ENCODE measurements around the gene KRR1. TPM values are rescaled to one million over a fixed set of nuclear protein-coding genes. Genes with fewer than 3 reads are reported as not detected.
"Not testable (repeated sequence)": the region's sequence is repeated elsewhere in the genome, so short reads cannot be mapped to it uniquely, and the experiment has no call there.

Gene KRR1
- total and polyA plus RNA-seq, 4 donors: 3.8 to 42.5 (median 28.2) TPM

- intact Hi-C loops (cut with DNase I): no loop called here
- Histone ChIP-seq H3K4me3 (ENCODE audit: low read length in 2 of 2) (no peak overlapping the region), H3K27me3 (ENCODE audit: control insufficient read depth in 1 of 2, insufficient read depth in 2 of 2, low read length in 1 of 2) (no peaks in the 10 kb centered on the region), H3K9me3 (ENCODE audit: control insufficient read depth, low read length) (no peaks in the 10 kb centered on the region), H3K27ac (ENCODE audit: low read depth in 1 of 2, low read length in 2 of 2) (no peak overlapping the region), H3K4me1 (ENCODE audit: control insufficient read depth in 1 of 2, insufficient read depth in 2 of 2, low read length in 2 of 2) (no peaks in the 10 kb centered on the region), H3K36me3 (ENCODE audit: control insufficient read depth in 1 of 2, insufficient read depth in 2 of 2, low read length in 1 of 2) (no peaks in the 10 kb centered on the region)
- 78 to 81% methylated on average over 3 of the region's 3 CpGs for WGBS, 2 donors
- no peak for ATAC-seq (ENCODE audit: low FRiP score)
- DNase-seq: no peak
Observed at GRCh38 chr12:75452675-75453330, 58.6 kb downstream of the KRR1 start.

GRCh38 chr12:75447691-75448393, 63.6 kb downstream of the KRR1 start:
- H3K4me1 ChIP-seq (ENCODE audit: control insufficient read depth in 1 of 2, insufficient read depth in 2 of 2, low read length in 2 of 2): no peaks in the 10 kb centered on the region
- no peaks in the 10 kb centered on the region for H3K36me3 ChIP-seq (ENCODE audit: control insufficient read depth in 1 of 2, insufficient read depth in 2 of 2, low read length in 1 of 2)
- WGBS, 2 donors: 68 to 75% methylated on average over 4 of the region's 4 CpGs
- no peaks in the 10 kb centered on the region for H3K27me3 ChIP-seq (ENCODE audit: control insufficient read depth in 1 of 2, insufficient read depth in 2 of 2, low read length in 1 of 2)
- H3K27ac ChIP-seq (ENCODE audit: low read depth in 1 of 2, low read length in 2 of 2): no peak overlapping the region
- ATAC-seq (ENCODE audit: low FRiP score) (no peak), DNase-seq (no peak)
- no peaks in the 10 kb centered on the region for H3K9me3 ChIP-seq (ENCODE audit: control insufficient read depth, low read length)
- H3K4me3 ChIP-seq (ENCODE audit: low read length in 2 of 2): no peak overlapping the region
- intact Hi-C loops (cut with DNase I): loop anchor here in 1 of 2 donors (2.0 kb wide), 1 partner anchor 31 kb away; no protein-coding TSS in a partner anchor

GRCh38 chr12:75446857-75447256, 64.6 kb downstream of the KRR1 start:
- no peaks in the 10 kb centered on the region for H3K27me3 ChIP-seq (ENCODE audit: control insufficient read depth in 1 of 2, insufficient read depth in 2 of 2, low read length in 1 of 2)
- H3K4me1 ChIP-seq (ENCODE audit: control insufficient read depth in 1 of 2, insufficient read depth in 2 of 2, low read length in 2 of 2): no peaks in the 10 kb centered on the region
- no peak overlapping the region for H3K27ac ChIP-seq (ENCODE audit: low read depth in 1 of 2, low read length in 2 of 2)
- no peak for ATAC-seq (ENCODE audit: low FRiP score)
- intact Hi-C loops (cut with DNase I): no loop called here
- DNase-seq: no peak
- H3K4me3 ChIP-seq (ENCODE audit: low read length in 2 of 2): no peak overlapping the region
- no peaks in the 10 kb centered on the region for H3K36me3 ChIP-seq (ENCODE audit: control insufficient read depth in 1 of 2, insufficient read depth in 2 of 2, low read length in 1 of 2)
- no peaks in the 10 kb centered on the region for H3K9me3 ChIP-seq (ENCODE audit: control insufficient read depth, low read length)

- ATAC-seq (ENCODE audit: low FRiP score); H3K36me3 ChIP-seq (ENCODE audit: control insufficient read depth in 1 of 2, insufficient read depth in 2 of 2, low read length in 1 of 2); H3K27ac ChIP-seq (ENCODE audit: low read depth in 1 of 2, low read length in 2 of 2); H3K27me3 ChIP-seq (ENCODE audit: control insufficient read depth in 1 of 2, insufficient read depth in 2 of 2, low read length in 1 of 2); H3K4me1 ChIP-seq (ENCODE audit: control insufficient read depth in 1 of 2, insufficient read depth in 2 of 2, low read length in 2 of 2); H3K4me3 ChIP-seq (ENCODE audit: low read length in 2 of 2); DNase-seq; intact Hi-C loops (cut with DNase I); H3K9me3 ChIP-seq (ENCODE audit: control insufficient read depth, low read length): not testable (repeated sequence)
- WGBS, 2 donors: 56 to 61% methylated on average over 7 of the region's 7 CpGs
Observed at GRCh38 chr12:75445137-75445507, 66.3 kb downstream of the KRR1 start.

GRCh38 chr12:75444429-75445136, 66.8 kb downstream of the KRR1 start:
- Histone ChIP-seq H3K9me3 (ENCODE audit: control insufficient read depth, low read length) (no peaks in the 10 kb centered on the region), H3K27ac (ENCODE audit: low read depth in 1 of 2, low read length in 2 of 2) (no peak overlapping the region), H3K36me3 (ENCODE audit: control insufficient read depth in 1 of 2, insufficient read depth in 2 of 2, low read length in 1 of 2) (no peaks in the 10 kb centered on the region), H3K4me1 (ENCODE audit: control insufficient read depth in 1 of 2, insufficient read depth in 2 of 2, low read length in 2 of 2) (no peaks in the 10 kb centered on the region), H3K4me3 (ENCODE audit: low read length in 2 of 2) (no peak overlapping the region), H3K27me3 (ENCODE audit: control insufficient read depth in 1 of 2, insufficient read depth in 2 of 2, low read length in 1 of 2) (no peaks in the 10 kb centered on the region)
- 76 to 81% methylated on average over 6 of the region's 6 CpGs for WGBS, 2 donors
- intact Hi-C loops (cut with DNase I): no loop called here
- DNase-seq: no peak
- ATAC-seq (ENCODE audit: low FRiP score): no peak

- intact Hi-C loops (cut with DNase I): no loop called here
- H3K4me1 ChIP-seq (ENCODE audit: control insufficient read depth in 1 of 2, insufficient read depth in 2 of 2, low read length in 2 of 2): no peaks in the 10 kb centered on the region
- H3K36me3 ChIP-seq (ENCODE audit: control insufficient read depth in 1 of 2, insufficient read depth in 2 of 2, low read length in 1 of 2): no peaks in the 10 kb centered on the region
- WGBS, 2 donors: 56 to 61% methylated on average over 3 of the region's 3 CpGs
- no peak for ATAC-seq (ENCODE audit: low FRiP score)
- DNase-seq: no peak
- H3K27me3 ChIP-seq (ENCODE audit: control insufficient read depth in 1 of 2, insufficient read depth in 2 of 2, low read length in 1 of 2): no peaks in the 10 kb centered on the region
- H3K27ac ChIP-seq (ENCODE audit: low read depth in 1 of 2, low read length in 2 of 2): no peak overlapping the region
- no peaks in the 10 kb centered on the region for H3K9me3 ChIP-seq (ENCODE audit: control insufficient read depth, low read length)
- H3K4me3 ChIP-seq (ENCODE audit: low read length in 2 of 2): no peak overlapping the region
Observed at GRCh38 chr12:75443709-75444108, 67.7 kb downstream of the KRR1 start.

GRCh38 chr12:75442454-75442853, 69.0 kb downstream of the KRR1 start:
- H3K27ac ChIP-seq (ENCODE audit: low read depth in 1 of 2, low read length in 2 of 2); H3K4me3 ChIP-seq (ENCODE audit: low read length in 2 of 2); ATAC-seq (ENCODE audit: low FRiP score); H3K4me1 ChIP-seq (ENCODE audit: control insufficient read depth in 1 of 2, insufficient read depth in 2 of 2, low read length in 2 of 2); DNase-seq; H3K9me3 ChIP-seq (ENCODE audit: control insufficient read depth, low read length); intact Hi-C loops (cut with DNase I); H3K27me3 ChIP-seq (ENCODE audit: control insufficient read depth in 1 of 2, insufficient read depth in 2 of 2, low read length in 1 of 2); H3K36me3 ChIP-seq (ENCODE audit: control insufficient read depth in 1 of 2, insufficient read depth in 2 of 2, low read length in 1 of 2): not testable (repeated sequence)
- 22 to 54% methylated on average over 3 of the region's 3 CpGs for WGBS, 2 donors

- DNase-seq; H3K4me3 ChIP-seq (ENCODE audit: low read length in 2 of 2); intact Hi-C loops (cut with DNase I); H3K27ac ChIP-seq (ENCODE audit: low read depth in 1 of 2, low read length in 2 of 2); H3K9me3 ChIP-seq (ENCODE audit: control insufficient read depth, low read length); ATAC-seq (ENCODE audit: low FRiP score); H3K36me3 ChIP-seq (ENCODE audit: control insufficient read depth in 1 of 2, insufficient read depth in 2 of 2, low read length in 1 of 2); H3K4me1 ChIP-seq (ENCODE audit: control insufficient read depth in 1 of 2, insufficient read depth in 2 of 2, low read length in 2 of 2); H3K27me3 ChIP-seq (ENCODE audit: control insufficient read depth in 1 of 2, insufficient read depth in 2 of 2, low read length in 1 of 2): not testable (repeated sequence)
- 72 to 78% methylated on average over 4 of the region's 4 CpGs for WGBS, 2 donors
Observed at GRCh38 chr12:75441687-75442449, 69.5 kb downstream of the KRR1 start.

Data from aorta (tissue), 5 donors.